Kidney (tissue), 14 donors: Measurements from ENCODE around the gene CDK14. TPM values are rescaled to one million over a fixed set of nuclear protein-coding genes. Genes with fewer than 3 reads are reported as not detected.

Experiments used
- DNase-seq, 5 donors: peaks; one replicate each; pipeline ENCODE4 v3.0.0-alpha.2; 2013 to 2020
- FAIRE-seq: peaks from 2 replicates; lab custom pipeline; 2012; peaks lifted over from hg19 to GRCh38; lab: Jason Lieb, UNC
- H3K27ac ChIP-seq, 2 donors: one replicate each; pipeline ENCODE4 v1.7.0; 2013; ENCODE audit warnings: low read depth in 2 of 2, low read length in 2 of 2, inconsistent platforms in 1 of 2
- H3K27me3 ChIP-seq: one replicate; pipeline ENCODE4 v1.7.1; 2013; ENCODE audit warnings: low read length, inconsistent platforms; ENCODE audit not compliant: control insufficient read depth, insufficient read depth
- H3K36me3 ChIP-seq, 3 donors: one replicate each; pipeline versions ENCODE4 v1.7.0 to v1.7.1; 2013; ENCODE audit warnings: low read length in 3 of 3, control low read depth in 1 of 3, inconsistent platforms in 1 of 3; ENCODE audit not compliant: insufficient read depth in 3 of 3, control insufficient read depth in 2 of 3
- H3K4me1 ChIP-seq, 3 donors: one replicate each; pipeline versions ENCODE4 v1.7.0 to v1.7.1; 2013; ENCODE audit warnings: low read length in 3 of 3, inconsistent platforms in 1 of 3, low read depth in 1 of 3; ENCODE audit not compliant: control insufficient read depth in 2 of 3, insufficient read depth in 2 of 3
- H3K4me3 ChIP-seq, 3 donors: one replicate each; pipeline versions ENCODE4 v1.7.0 to v1.8.1; 2013; ENCODE audit warnings: low read length in 3 of 3, control low read depth in 1 of 3, inconsistent platforms in 1 of 3
- H3K9ac ChIP-seq, 3 donors: one replicate each; pipeline versions ENCODE4 v1.7.0 to v1.7.1; 2013; ENCODE audit warnings: low read length in 3 of 3, control low read depth in 1 of 3, inconsistent platforms in 1 of 3
- H3K9me3 ChIP-seq, 3 donors: one replicate each; pipeline versions ENCODE4 v1.7.0 to v1.7.1; 2013; ENCODE audit warnings: low read length in 3 of 3, control low read depth in 1 of 3, inconsistent platforms in 1 of 3; ENCODE audit not compliant: control insufficient read depth in 2 of 3, insufficient read depth in 1 of 3
- CTCF ChIP-seq: IDR thresholded peaks from 3 replicates; pipeline ENCODE4 v1.5.1; 2012; ENCODE audit warnings: mild to moderate bottlenecking, moderate library complexity, borderline replicate concordance; ENCODE audit not compliant: insufficient read depth; ENCODE audit errors: extremely low read depth
- intact Hi-C: fragments of 100-400 bp; cut with DNase I; formaldehyde crosslinking; loops from one replicate; pipeline ENCODE4 v1.11.1; 2022
- polyA plus RNA-seq: library from polyadenylated mRNA; stranded (reverse); fragments of 350-450 nt; fragmentation: Illumina TruSeq; extraction: RNeasy Lipid Tissue Mini Kit (QIAGEN cat#74804); gene quantifications from one replicate; pipeline ENCODE4 v1.2.3, GENCODE V29; 2014; ENCODE audit warnings: low read depth, low replicate concordance; ENCODE audit not compliant: insufficient read depth
- total RNA-seq: library from RNA; stranded (reverse); fragmentation: NEBNext Ultra II Directional; extraction: Animal tissue kit (Norgen Biotek cat#: 25700); gene quantifications from one replicate; pipeline ENCODE4 v1.2.1, GENCODE V29; 2021
- donor health status: control.
- donor health status: control.
- donor health status: control.
- donor health status: control.
- donor health status: control.
- donor health status: DM: yes; HTN: yes; CAD: no.
- donor health status: Normal renal cell carcinoma (clear cell type).

Gene CDK14
- total and polyA plus RNA-seq, 2 donors from 2014 or later: 11.9 to 33.9 TPM

DNA sequence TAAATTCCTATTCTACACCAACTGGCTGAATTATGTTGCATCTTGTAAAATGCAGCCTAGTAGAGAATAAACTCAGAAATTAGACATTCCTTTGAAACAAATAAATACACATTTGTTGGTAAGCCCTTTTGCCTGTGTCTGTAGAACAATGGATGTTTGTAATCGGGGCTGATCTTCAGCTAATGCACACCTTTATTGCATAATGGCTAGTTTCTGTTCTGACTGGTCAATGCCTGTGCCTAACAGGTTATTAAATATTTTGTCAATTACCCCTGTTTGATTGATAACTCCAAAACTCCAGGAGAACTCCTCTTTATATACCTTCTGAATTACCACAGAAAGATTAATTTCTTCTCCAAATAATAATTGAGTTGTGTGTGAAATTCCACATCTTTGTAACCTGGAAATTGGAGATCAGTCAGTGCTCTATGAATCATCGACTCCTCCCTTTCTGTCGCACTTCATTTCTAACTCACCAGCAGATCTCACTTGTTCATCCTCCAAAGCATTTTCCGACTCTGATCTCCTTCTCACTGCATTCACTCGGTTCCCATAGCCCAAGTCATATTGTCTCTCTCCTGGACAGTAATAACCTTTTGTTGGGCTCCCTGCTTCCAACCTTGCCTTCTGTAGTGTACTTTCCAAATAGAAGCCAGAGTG is 472.1 kb downstream of the CDK14 start:
- H3K27ac ChIP-seq: no peak overlapping the region
- H3K27me3 ChIP-seq: no peaks in the 10 kb centered on the region
- H3K9me3 ChIP-seq: no peaks in the 10 kb centered on the region
- DNase-seq (no peak), FAIRE-seq (no peak)
- H3K4me3 ChIP-seq: no peak overlapping the region
- peaks cover 0 to 5% (median 5%) of the 10 kb centered on the region in 3 donors for H3K4me1 ChIP-seq
- intact Hi-C loops: no loop called here
- TF ChIP-seq CTCF: no peak
- no peak overlapping the region for H3K9ac ChIP-seq
- no peaks in the 10 kb centered on the region for H3K36me3 ChIP-seq

GRCh38 chr7:91069146-91069545 is 473.0 kb downstream of the CDK14 start:
- TF ChIP-seq CTCF: no peak
- peaks cover 0 to 5% (median 5%) of the 10 kb centered on the region in 3 donors for H3K4me1 ChIP-seq
- intact Hi-C loops: no loop called here
- no peaks in the 10 kb centered on the region for H3K36me3 ChIP-seq
- no peaks in the 10 kb centered on the region for H3K27me3 ChIP-seq
- FAIRE-seq (no peak), DNase-seq (no peak)
- H3K27ac ChIP-seq: no peak overlapping the region
- H3K4me3 ChIP-seq: no peak overlapping the region
- no peak overlapping the region for H3K9ac ChIP-seq
- H3K9me3 ChIP-seq: no peaks in the 10 kb centered on the region

GRCh38 chr7:91079487-91079886 is 483.4 kb downstream of the CDK14 start:
- no peak overlapping the region for H3K9ac ChIP-seq
- no peak overlapping the region for H3K4me3 ChIP-seq
- FAIRE-seq: no peak
- no peaks in the 10 kb centered on the region for H3K9me3 ChIP-seq
- peaks cover 0 to 6% (median 0%) of the 10 kb centered on the region in 3 donors for H3K4me1 ChIP-seq
- no peak for DNase-seq
- intact Hi-C loops: no loop called here
- no peak overlapping the region for H3K27ac ChIP-seq
- TF ChIP-seq CTCF: no peak
- no peaks in the 10 kb centered on the region for H3K27me3 ChIP-seq
- no peaks in the 10 kb centered on the region for H3K36me3 ChIP-seq
